Smooth muscle cell (in vitro differentiated cells): ENCODE data around the gene TMEM94. TPM values are rescaled to one million over a fixed set of nuclear protein-coding genes. Genes with fewer than 3 reads are reported as not detected.

Source experiments
- DNase-seq: peaks from one replicate; lab custom pipeline; 2025; ENCODE audit not compliant: unreplicated experiment; lab: John Stamatoyannopoulos, UW
- H2AFZ ChIP-seq: fragments of 200-600 bp; sonication (generic); 2 replicates; pipeline ENCODE4 v1.6.0; 2016; ENCODE audit warnings: antibody characterized with exemption, low read depth, mild to moderate bottlenecking
- H3F3A ChIP-seq: fragments of 200-600 bp; sonication (generic); 2 replicates; pipeline ENCODE4 v1.6.0; 2017; ENCODE audit warnings: antibody characterized with exemption, low read depth
- H3K27ac ChIP-seq: fragments of 200-600 bp; sonication (generic); 2 replicates; pipeline ENCODE4 v1.5.1; 2016; ENCODE audit warnings: low read depth, mild to moderate bottlenecking
- H3K27me3 ChIP-seq: fragments of 200-600 bp; sonication (generic); 2 replicates; pipeline ENCODE4 v1.6.1; 2016; ENCODE audit warnings: low read depth, mild to moderate bottlenecking
- H3K36me3 ChIP-seq: fragments of 200-600 bp; sonication (generic); 2 replicates; pipeline ENCODE4 v1.5.1; 2016; ENCODE audit warnings: low read depth
- H3K4me1 ChIP-seq: fragments of 200-600 bp; sonication (generic); 2 replicates; pipeline ENCODE4 v1.5.1; 2016; ENCODE audit warnings: low read depth
- H3K4me2 ChIP-seq: fragments of 200-600 bp; sonication (generic); 2 replicates; pipeline ENCODE4 v1.6.0; 2016; ENCODE audit warnings: mild to moderate bottlenecking
- H3K4me3 ChIP-seq: fragments of 200-600 bp; sonication (generic); 2 replicates; pipeline ENCODE4 v1.5.1; 2016; ENCODE audit warnings: mild to moderate bottlenecking
- H3K79me2 ChIP-seq: fragments of 200-600 bp; sonication (generic); 2 replicates; pipeline ENCODE4 v1.6.0; 2016; ENCODE audit warnings: low read depth, mild to moderate bottlenecking
- H3K9ac ChIP-seq: fragments of 200-600 bp; sonication (generic); 2 replicates; pipeline ENCODE4 v1.6.0; 2016; ENCODE audit warnings: low read depth
- H3K9me3 ChIP-seq: fragments of 200-600 bp; sonication (generic); replicated peaks from 2 replicates; pipeline ENCODE4 v1.5.1; 2016; ENCODE audit warnings: low read depth
- H4K20me1 ChIP-seq: fragments of 200-600 bp; sonication (generic); 2 replicates; pipeline ENCODE4 v1.6.0; 2016; ENCODE audit warnings: low read depth
- CTCF ChIP-seq: fragments of 200-600 bp; sonication (generic); IDR thresholded peaks from 2 replicates; pipeline ENCODE4 v1.5.1; 2017; ENCODE audit warnings: borderline replicate concordance, mild to moderate bottlenecking, antibody characterized with exemption; ENCODE audit not compliant: insufficient read depth, poor library complexity, severe bottlenecking
- WGBS: methylation state at CpG from one replicate; pipeline ENCODE4 v1.1.7; 2016; ENCODE audit warnings: low lambda C conversion rate; 5-methylcytosine and 5-hydroxymethylcytosine counted together
- polyA plus RNA-seq: library from polyadenylated mRNA; unstranded; fragments of >200 nt; fragmentation: Nextera tagmentation; extraction: Ambion mirVana; gene quantifications from 2 replicates; pipeline ENCODE4 v1.2.1, GENCODE V29; 2016
- total RNA-seq: library from RNA; depleted of rRNA; stranded (reverse); fragments of >200 nt; gene quantifications from 2 replicates; pipeline ENCODE4 v1.2.3, GENCODE V29; 2014

TMEM94 gene
- total and polyA plus RNA-seq, 2 experiments from 2014 or later: 26.3 to 35.9 TPM

GRCh38 chr17:75525806-75526554 is 69.5 kb downstream of the TMEM94 start:
- H3K4me1 ChIP-seq: peaks cover 5% of the 10 kb centered on the region
- no peaks in the 10 kb centered on the region for H3K79me2 ChIP-seq
- peak overlapping the region; percentile 37 for H2AFZ ChIP-seq
- H3F3A ChIP-seq: peaks cover 15% of the 10 kb centered on the region
- H3K36me3 ChIP-seq: no peaks in the 10 kb centered on the region
- H3K9ac ChIP-seq: no peak overlapping the region
- H3K27me3 ChIP-seq: peaks cover 7% of the 10 kb centered on the region
- no peak for TF ChIP-seq CTCF
- H3K4me3 ChIP-seq: peak overlapping the region; percentile 85
- H3K9me3 ChIP-seq: no peaks in the 10 kb centered on the region
- no peaks in the 10 kb centered on the region for H4K20me1 ChIP-seq
- WGBS: 2% methylated on average over 57 of the region's 60 CpGs
- H3K27ac ChIP-seq: no peak overlapping the region
- DNase-seq: no peak
- peak overlapping the region; percentile 98 for H3K4me2 ChIP-seq

GRCh38 chr17:75526555-75527270 is 70.3 kb downstream of the TMEM94 start:
- no peak for DNase-seq
- H3F3A ChIP-seq: peaks cover 15% of the 10 kb centered on the region
- H3K4me3 ChIP-seq: peak overlapping the region; percentile 85
- TF ChIP-seq CTCF: no peak
- H3K27ac ChIP-seq: no peak overlapping the region
- H3K4me1 ChIP-seq: peaks cover 5% of the 10 kb centered on the region
- peaks cover 7% of the 10 kb centered on the region for H3K27me3 ChIP-seq
- H2AFZ ChIP-seq: no peak overlapping the region
- H4K20me1 ChIP-seq: no peaks in the 10 kb centered on the region
- 40% methylated on average over 13 of the region's 13 CpGs for WGBS
- no peaks in the 10 kb centered on the region for H3K9me3 ChIP-seq
- H3K4me2 ChIP-seq: peak overlapping the region; percentile 98
- H3K79me2 ChIP-seq: no peaks in the 10 kb centered on the region
- no peak overlapping the region for H3K9ac ChIP-seq
- H3K36me3 ChIP-seq: no peaks in the 10 kb centered on the region

DNA sequence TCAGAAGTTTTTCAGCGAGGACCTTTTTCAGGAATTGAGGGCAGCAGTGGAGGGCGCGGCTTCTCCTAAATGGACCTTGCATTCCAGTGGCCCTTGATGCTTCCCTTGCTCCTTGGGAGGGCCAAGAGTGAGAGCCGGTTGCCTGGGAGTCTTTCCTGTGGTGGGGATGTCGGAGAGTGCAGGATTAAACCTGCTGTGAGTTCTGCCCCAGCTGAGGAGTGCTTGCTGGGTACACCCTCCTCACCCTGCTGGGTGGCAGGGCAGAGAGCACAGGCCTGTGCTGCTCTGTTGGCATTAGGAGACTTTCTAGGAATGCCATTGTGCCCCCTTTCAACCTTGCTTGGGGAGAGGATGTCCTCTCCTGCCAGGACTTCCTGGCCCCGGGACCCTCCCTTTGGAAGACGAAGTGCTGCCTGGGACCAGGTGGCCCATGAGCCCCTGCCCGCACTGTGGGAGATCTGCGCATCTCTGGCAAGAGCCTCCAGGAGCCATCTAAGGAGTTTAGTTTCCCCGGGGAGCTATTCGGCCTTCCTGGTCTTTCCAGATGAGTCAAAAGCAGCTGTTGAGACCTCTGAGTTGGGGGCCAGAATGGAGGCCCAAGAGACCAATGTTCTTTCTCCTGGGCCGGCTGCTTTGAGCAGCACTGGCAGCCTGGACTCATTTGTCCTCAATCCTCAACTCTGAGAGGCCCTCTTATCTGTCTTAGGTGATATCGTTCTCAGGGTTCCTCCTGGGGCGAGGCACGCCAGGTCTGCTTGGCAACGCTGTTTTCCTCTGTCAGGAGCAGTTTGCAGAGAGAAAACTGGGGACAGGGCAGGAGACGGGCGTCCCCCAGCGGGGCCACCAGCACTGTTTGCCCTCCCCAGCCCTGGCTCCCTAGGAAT is 74.6 kb downstream of the TMEM94 start:
- H3F3A ChIP-seq: peaks cover 4% of the 10 kb centered on the region
- WGBS: 92% methylated on average over 19 of the region's 19 CpGs
- H3K79me2 ChIP-seq: no peaks in the 10 kb centered on the region
- no peak overlapping the region for H3K4me3 ChIP-seq
- no peak overlapping the region for H3K4me2 ChIP-seq
- no peaks in the 10 kb centered on the region for H4K20me1 ChIP-seq
- H3K36me3 ChIP-seq: no peaks in the 10 kb centered on the region
- peaks cover 5% of the 10 kb centered on the region for H3K27me3 ChIP-seq
- H3K4me1 ChIP-seq: peaks cover 5% of the 10 kb centered on the region
- H3K9ac ChIP-seq: no peak overlapping the region
- DNase-seq: no peak
- peak overlapping the region; percentile 64 for H3K27ac ChIP-seq
- H3K9me3 ChIP-seq: no peaks in the 10 kb centered on the region
- no peak overlapping the region for H2AFZ ChIP-seq
- TF ChIP-seq CTCF: no peak
